OCI-M2 (cell line): Measurements from ENCODE around the gene GRPEL2.

Experiments
- DNase-seq: peaks from one replicate; lab custom pipeline; 2025; ENCODE audit not compliant: unreplicated experiment; lab: John Stamatoyannopoulos, UW

The GRPEL2 gene

GRCh38 chr5:149356391-149356790 lies 11.1 kb downstream of the GRPEL2 start:
- DNase-seq, result no peak

- DNase-seq, result peak; percentile 51
Observed at GRCh38 chr5:149357370-149358293, 12.3 kb downstream of the GRPEL2 start, which contains the start of gene PCYOX1L. Gene PCYOX1L (plus strand): TSS chr5:149358046. CDS start chr5:149358069, 23 bp downstream.

- DNase-seq, result no peak
Observed at GRCh38 chr5:149358294-149358651, 13.0 kb downstream of the GRPEL2 start.

- DNase-seq, result no peak
Observed at GRCh38 chr5:149358868-149359495, 13.7 kb downstream of the GRPEL2 start.

- DNase-seq, result no peak
Observed at GRCh38 chr5:149360272-149360671, 15.0 kb downstream of the GRPEL2 start.

GRCh38 chr5:149362541-149362940 lies 17.2 kb downstream of the GRPEL2 start:
- no peak for DNase-seq

- DNase-seq, result peak; percentile 52
Observed at GRCh38 chr5:149363358-149363757, 18.1 kb downstream of the GRPEL2 start.

- DNase-seq, result no peak
Observed at GRCh38 chr5:149363936-149364335, 18.6 kb downstream of the GRPEL2 start.

- no peak for DNase-seq
Observed at GRCh38 chr5:149364719-149365118, 19.4 kb downstream of the GRPEL2 start.

GRCh38 chr5:149365418-149365817 lies 20.1 kb downstream of the GRPEL2 start:
- no peak for DNase-seq

- DNase-seq, result no peak
Observed at GRCh38 chr5:149366169-149366729, 20.9 kb downstream of the GRPEL2 start.

- DNase-seq, result peak; percentile 35
Observed at GRCh38 chr5:149367249-149367971, 22.1 kb downstream of the GRPEL2 start.

- no peak for DNase-seq
Observed at GRCh38 chr5:149367972-149368645, 22.8 kb downstream of the GRPEL2 start.

GRCh38 chr5:149370878-149371277 lies 25.6 kb downstream of the GRPEL2 start:
- no peak for DNase-seq

GRCh38 chr5:149371296-149371962 lies 26.1 kb downstream of the GRPEL2 start:
- no peak for DNase-seq

- no peak for DNase-seq
Observed at GRCh38 chr5:149372076-149372795, 26.9 kb downstream of the GRPEL2 start.

GRCh38 chr5:149372932-149373331 lies 27.6 kb downstream of the GRPEL2 start:
- DNase-seq, result no peak

GRCh38 chr5:149374303-149374702 lies 29.0 kb downstream of the GRPEL2 start:
- no peak for DNase-seq

- DNase-seq, result no peak
Observed at GRCh38 chr5:149374801-149375200, 29.5 kb downstream of the GRPEL2 start.

GRCh38 chr5:149375434-149375833 lies 30.1 kb downstream of the GRPEL2 start:
- no peak for DNase-seq
